HG03175 (cell line): ENCODE results near the gene CCDC170.

Source experiments
- ATAC-seq: cut with Tn5 transposase; IDR thresholded peaks from one replicate; pipeline ENCODE4 v1.9.1; 2021; ENCODE audit warnings: mild to moderate bottlenecking, moderate library complexity; ENCODE audit not compliant: unreplicated experiment

The CCDC170 gene

DNA sequence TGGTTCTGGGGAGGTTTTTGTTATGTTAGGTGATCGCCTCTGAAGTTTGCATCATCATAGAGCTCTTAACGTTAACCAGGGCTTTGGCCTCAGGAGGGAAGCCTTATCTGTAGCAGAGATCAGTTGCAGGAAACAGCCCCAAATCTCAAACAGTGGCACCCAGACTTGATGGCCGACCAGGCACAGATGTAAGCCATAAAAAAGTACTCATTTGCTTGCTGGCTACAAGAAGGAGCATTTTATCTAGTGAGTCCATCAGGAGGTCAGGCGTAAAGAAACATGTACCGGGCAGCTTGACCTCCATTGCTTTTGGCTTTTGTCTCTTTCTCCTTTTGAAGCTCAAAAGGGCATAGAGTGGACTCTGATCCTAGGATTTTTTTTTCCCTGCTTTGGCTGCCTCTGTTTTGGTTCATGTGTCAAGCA is 122.3 kb downstream of the CCDC170 start:
- ATAC-seq = no peak

GRCh38 chr6:151616600-151616999 is 122.8 kb downstream of the CCDC170 start:
- no peak for ATAC-seq

- no peak for ATAC-seq
These were observed 123.7 kb downstream of the CCDC170 start for GRCh38 chr6:151617539-151617938.

DNA sequence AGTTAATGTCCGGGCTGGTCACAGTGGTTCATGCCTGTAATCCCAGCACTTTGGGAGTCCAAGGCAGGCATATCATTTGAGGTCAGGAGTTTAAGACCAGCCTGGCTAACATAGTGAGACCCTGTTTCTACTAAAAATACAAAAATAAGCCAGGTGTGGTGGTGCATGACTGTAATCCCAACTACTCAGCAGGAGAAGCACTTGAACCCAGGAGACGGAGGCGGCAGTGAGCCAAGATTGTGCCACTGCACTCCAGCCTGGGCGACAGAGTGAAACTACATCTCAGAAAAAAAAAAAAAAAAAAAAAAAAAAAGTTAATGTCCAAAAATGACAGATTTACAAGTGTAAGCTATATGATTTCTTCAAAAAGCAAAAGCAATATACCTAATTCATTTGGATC is 124.9 kb downstream of the CCDC170 start:
- no peak for ATAC-seq

- no peak for ATAC-seq
These were observed 126.4 kb downstream of the CCDC170 start for GRCh38 chr6:151620179-151620578.

GRCh38 chr6:151624071-151624470 is 130.3 kb downstream of the CCDC170 start:
- no peak for ATAC-seq

DNA sequence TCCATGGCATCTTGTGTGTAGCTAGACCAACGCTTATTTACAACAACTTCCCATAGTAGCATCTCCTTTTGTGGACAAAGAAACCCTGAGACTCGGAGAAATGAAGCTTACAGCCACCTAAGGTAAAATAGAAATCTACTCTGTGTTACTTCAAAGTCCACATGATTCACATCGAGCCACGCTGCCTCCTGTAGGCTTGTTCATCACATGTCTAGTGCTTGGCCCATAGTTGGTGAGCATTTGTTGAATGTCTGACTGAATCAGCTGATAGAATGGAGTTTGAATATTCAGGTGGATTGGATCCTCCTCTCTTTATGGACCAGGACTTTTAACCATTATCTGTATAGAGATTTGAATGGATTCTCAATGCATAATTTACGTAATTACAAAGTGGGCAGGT is 130.7 kb downstream of the CCDC170 start:
- ATAC-seq = no peak

DNA sequence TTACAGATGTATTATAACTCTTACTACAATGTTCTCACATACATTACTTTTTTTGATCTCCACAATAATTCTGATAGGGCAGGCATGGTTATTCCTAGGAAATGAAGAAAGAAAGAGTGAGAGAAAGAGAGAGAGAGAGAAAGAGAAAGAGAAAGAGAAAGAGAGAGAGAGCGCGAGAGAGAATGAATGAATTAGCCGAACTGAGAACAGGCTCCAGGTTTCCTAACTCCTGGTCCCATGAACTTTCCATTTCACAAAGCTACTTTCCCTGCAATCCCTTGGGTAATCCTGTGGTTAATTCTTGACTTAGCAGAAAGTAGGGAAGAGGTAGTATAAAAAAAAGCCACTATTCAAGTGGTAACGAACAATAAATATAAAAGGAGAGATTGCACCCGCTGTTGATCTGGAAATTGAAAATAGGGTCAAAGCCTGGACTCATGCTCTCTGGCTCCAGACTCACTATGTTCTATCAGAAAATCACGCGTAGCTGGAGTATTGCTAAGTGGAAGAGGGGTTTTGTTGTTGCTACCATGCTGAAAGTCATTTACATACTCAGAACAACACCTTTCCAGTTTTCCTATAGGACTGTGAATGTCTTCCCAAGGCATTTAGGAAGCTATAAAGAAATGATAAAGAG is 131.2 kb downstream of the CCDC170 start:
- ATAC-seq = no peak

- ATAC-seq = peak; percentile 75
These were observed 134.1 kb downstream of the CCDC170 start for GRCh38 chr6:151627689-151628444.

- no peak for ATAC-seq
These were observed 136.0 kb downstream of the CCDC170 start for GRCh38 chr6:151629791-151630190.

DNA sequence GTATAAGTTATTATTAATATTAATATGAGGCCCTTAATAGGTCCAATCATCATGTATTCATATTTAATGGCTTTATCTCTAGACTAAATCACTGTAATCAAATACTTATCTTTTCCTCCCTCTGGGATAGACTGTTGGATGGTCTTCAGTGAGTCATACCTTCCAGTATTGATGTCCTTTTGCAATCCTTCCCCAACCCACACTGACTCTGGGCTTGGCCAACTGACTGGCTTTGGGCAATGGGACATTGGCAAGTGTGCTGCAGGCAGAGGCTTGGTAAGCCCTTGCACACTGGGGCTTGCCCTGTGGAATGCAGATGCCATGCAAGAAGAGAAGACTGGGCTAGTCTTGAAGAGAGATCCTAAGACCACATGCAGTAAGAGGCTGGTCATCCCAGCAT is 136.6 kb downstream of the CCDC170 start:
- no peak for ATAC-seq

GRCh38 chr6:151630991-151631655 is 137.3 kb downstream of the CCDC170 start:
- no peak for ATAC-seq

DNA sequence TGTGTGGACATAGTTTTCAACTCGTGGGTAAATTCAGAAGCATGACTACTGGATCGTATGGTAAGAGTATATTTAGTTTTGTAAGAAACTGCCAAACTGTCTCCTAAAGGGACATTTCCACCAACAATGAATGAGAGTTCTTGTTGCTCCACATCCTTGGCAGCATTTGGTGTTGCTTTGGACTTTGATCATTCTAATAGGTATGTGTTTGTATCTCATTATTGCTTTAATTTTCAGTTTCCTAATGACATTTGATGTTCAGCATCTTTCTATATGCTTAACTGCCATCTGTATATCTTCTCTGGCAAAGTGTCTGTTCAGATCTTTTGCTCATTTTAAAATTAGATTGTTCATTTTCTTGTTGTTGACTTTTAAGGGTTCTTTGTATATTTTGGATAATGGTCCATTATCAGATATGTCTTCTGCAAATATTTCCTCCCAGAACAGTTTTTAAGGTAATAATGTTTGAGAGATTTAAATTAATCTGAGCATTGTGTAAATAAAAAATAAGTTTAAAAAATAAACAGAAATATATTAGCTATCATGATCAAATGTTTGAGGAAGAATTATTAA is 138.7 kb downstream of the CCDC170 start:
- ATAC-seq = no peak

GRCh38 chr6:151633526-151634335 is 139.9 kb downstream of the CCDC170 start:
- no peak for ATAC-seq

DNA sequence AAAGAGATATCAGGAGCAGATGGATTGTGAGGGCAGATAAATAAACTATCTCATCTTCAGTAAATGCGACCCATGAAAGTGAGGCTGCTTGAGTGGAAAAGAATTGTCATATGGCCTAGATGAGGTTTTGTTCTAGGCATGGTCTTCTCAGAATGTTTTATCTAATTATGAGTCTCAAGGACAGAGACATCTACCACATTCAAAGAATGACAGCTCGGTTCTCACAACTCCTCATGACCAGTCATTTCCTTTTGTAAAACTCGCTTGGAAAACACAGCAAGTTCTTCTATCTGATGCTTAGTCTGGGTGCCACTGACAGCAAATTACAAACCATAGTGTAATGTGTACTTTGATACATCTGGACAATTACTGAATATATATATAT is 140.5 kb downstream of the CCDC170 start:
- ATAC-seq = no peak

DNA sequence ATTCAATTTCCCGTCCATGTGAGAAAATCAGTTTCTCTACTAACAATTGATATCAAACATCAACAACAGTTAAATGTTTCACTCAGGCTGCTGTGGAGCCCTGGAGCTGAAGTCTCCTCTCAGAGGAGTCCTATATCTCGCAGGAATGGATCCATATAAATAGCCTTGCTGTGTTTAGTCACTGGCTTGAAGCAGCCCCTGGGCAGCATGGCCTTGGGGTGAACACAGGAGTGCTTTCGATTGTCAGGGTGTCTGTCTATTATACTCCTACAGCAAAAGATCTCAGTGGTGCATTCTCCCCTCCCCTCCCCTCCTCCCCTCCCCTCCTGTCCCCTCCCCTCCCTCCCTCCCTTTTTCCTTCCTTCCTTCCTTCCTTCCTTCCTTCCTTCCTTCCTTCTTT is 141.9 kb downstream of the CCDC170 start:
- ATAC-seq = no peak

GRCh38 chr6:151637814-151638213 is 144.0 kb downstream of the CCDC170 start:
- no peak for ATAC-seq

- ATAC-seq = no peak
These were observed 145.9 kb downstream of the CCDC170 start for GRCh38 chr6:151639750-151640149.

DNA sequence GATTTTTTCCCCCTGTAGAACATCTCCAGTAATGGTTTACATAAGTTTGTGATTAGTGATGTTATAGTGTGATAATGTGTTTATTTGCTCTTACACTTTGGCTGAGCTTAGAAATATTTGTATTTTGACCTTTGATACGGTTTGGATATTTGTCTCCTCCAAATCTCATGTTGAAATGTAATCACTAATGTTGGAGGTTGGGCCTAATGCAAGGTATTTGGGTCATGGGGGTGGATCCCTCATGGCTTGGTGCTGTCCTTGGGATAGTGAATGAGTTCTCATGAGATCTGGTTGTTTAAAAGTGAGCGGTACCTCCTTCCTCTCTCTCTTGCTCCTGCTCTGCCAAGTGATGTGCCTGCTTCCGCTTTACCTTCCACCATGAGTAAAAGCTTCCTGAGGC is 147.2 kb downstream of the CCDC170 start:
- no peak for ATAC-seq

DNA sequence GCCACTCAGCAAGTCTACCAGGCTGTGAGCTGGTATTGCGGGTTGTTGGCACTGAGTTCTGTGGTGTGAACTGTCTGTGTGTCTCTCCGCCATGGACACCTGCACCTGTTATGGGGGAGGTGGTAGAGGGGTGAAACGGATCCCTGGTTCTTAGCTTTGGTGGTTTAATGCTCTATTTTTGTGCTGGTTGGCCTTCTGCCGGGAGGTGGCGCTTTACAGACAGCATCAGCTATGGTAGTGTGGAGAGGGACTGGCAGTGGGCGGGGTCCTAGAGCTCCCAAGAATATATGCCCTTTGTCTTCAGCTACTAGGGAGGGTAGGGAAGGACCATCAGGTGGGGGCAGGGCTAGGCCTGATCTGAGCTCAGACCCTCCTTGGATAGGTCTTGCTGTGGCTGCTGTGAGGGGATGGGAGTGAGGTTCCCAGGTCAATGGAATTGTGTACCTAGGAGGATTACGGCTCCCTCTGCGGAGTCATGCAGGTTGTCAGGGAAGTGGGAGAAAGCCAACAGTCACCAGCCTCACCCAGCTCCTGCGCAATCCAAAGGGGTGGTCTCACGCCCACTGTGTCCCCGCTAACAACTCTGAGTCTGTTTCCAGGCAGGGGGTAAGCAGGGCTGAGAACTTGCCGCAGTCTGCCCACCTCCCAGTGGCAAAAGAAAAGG is 154.3 kb downstream of the CCDC170 start:
- no peak for ATAC-seq
